Transverse colon (tissue), 4 donors: Measurements from ENCODE around the gene SRSF9. TPM values are rescaled to one million over a fixed set of nuclear protein-coding genes. Genes with fewer than 3 reads are reported as not detected.

ENCODE experiments used
- DNase-seq: peaks from one replicate; pipeline ENCODE4 v3.0.0-alpha.2; 2019
- H3K27ac ChIP-seq, 4 donors: fragments of 200-600 bp; sonication (generic); 2 replicates each; pipeline ENCODE4 v1.5.1; 2016 to 2018; ENCODE audit warnings: inconsistent platforms in 4 of 4
- H3K27me3 ChIP-seq: fragments of 200-600 bp; sonication (generic); 2 replicates; pipeline ENCODE4 v1.5.1; 2017; ENCODE audit warnings: inconsistent platforms
- H3K36me3 ChIP-seq, 4 donors: fragments of 200-600 bp; sonication (generic); 2 replicates each; pipeline ENCODE4 v1.5.1; 2017 to 2019; ENCODE audit warnings: inconsistent platforms in 4 of 4
- H3K4me1 ChIP-seq, 4 donors: fragments of 200-600 bp; sonication (generic); 2 replicates each; pipeline ENCODE4 v1.5.1; 2017 to 2020; ENCODE audit warnings: inconsistent platforms in 4 of 4
- H3K4me3 ChIP-seq, 4 donors: fragments of 200-600 bp; sonication (generic); 1 replicate in 1 of 4; 2 replicates in 3 of 4; pipeline versions ENCODE4 v1.5.1 to v1.6.1; 2017 to 2019; ENCODE audit warnings: inconsistent platforms in 4 of 4
- H3K9me3 ChIP-seq, 2 donors: fragments of 200-600 bp; sonication (generic); 2 replicates each; pipeline ENCODE4 v1.5.1; 2017 to 2019; ENCODE audit warnings: inconsistent platforms in 2 of 2
- CTCF ChIP-seq, 5 experiments: fragments of 200-600 bp in 3 of 5; fragments of 450-650 bp in 2 of 5; sonication (generic) in 3 of 5; IDR thresholded peaks; 1 replicate in 2 of 5; 2 replicates in 3 of 5; pipeline ENCODE4 v1.5.1; 2016 to 2017; ENCODE audit warnings: antibody characterized with exemption in 5 of 5, inconsistent platforms in 3 of 5, mild to moderate bottlenecking in 2 of 5, moderate library complexity in 1 of 5
- EP300 ChIP-seq: sonication (generic); formaldehyde crosslinking; IDR thresholded peaks from one replicate; pipeline ENCODE4 v1.6.1; 2017; ENCODE audit warnings: antibody characterized with exemption, low read depth
- POLR2A ChIP-seq: fragments of 450-650 bp; IDR thresholded peaks from one replicate; pipeline ENCODE4 v1.6.1; 2016; ENCODE audit warnings: antibody characterized with exemption, mild to moderate bottlenecking, moderate library complexity
- POLR2AphosphoS5 ChIP-seq, 3 donors: sonication (generic); formaldehyde crosslinking; IDR thresholded peaks; one replicate each; pipeline ENCODE4 v1.6.1; 2016; ENCODE audit warnings: antibody characterized with exemption in 3 of 3
- WGBS, 2 donors: methylation state at CpG; one replicate each; pipeline ENCODE4 v1.1.5; 2018; ENCODE audit warnings: low coverage in 1 of 2; 5-methylcytosine and 5-hydroxymethylcytosine counted together
- in situ Hi-C, 4 donors: fragments of 200-750 bp; cut with MboI; loops; one replicate each; pipeline versions ENCODE4 v1.15.0 to v1.15.1; 2017; ENCODE audit warnings: low sequenced_read_pairs in 3 of 4, low pct_ligation_motif_present in 1 of 4, low pct_unique_long_range_greater_than_20kb in 1 of 4
- intact Hi-C: fragments of 100-400 bp; cut with DNase I; formaldehyde crosslinking; loops from one replicate; pipeline ENCODE4 v1.15.1; 2023; ENCODE audit warnings: low total_unique reads
- total RNA-seq, 4 donors: library from RNA; depleted of rRNA; stranded (reverse); fragments of >200 nt; gene quantifications; one replicate each; pipeline ENCODE4 v1.1.0, GENCODE V29; 2016

Gene SRSF9
- total RNA-seq, 4 donors from 2014 or later: 33.7 to 93.8 (median 64.5) TPM

- intact Hi-C loops (no loop called here), in situ Hi-C loops (no loop called here)
- Histone ChIP-seq H3K4me1 (no peaks in the 10 kb centered on the region), H3K9me3 (no peaks in the 10 kb centered on the region), H3K36me3 (peaks cover 0 to 39% (median 3%) of the 10 kb centered on the region in 4 donors), H3K27ac (no peak overlapping the region), H3K4me3 (no peak overlapping the region), H3K27me3 (no peaks in the 10 kb centered on the region)
- 86 to 90% methylated on average over 1 to 4 of the region's 4 CpGs for WGBS, 2 donors
- DNase-seq: no peak
- TF ChIP-seq EP300: no peak
- no peak for TF ChIP-seq CTCF (IDR thresholded peaks at IDR 0.05)
- TF ChIP-seq POLR2AphosphoS5 (IDR thresholded peaks at IDR 0.05): no peak
- no peak for TF ChIP-seq POLR2A
Observed at GRCh38 chr12:120504587-120504986, 35.0 kb upstream of the SRSF9 start.

GRCh38 chr12:120500581-120500980 lies 31.0 kb upstream of the SRSF9 start:
- intact Hi-C loops (no loop called here), in situ Hi-C loops (no loop called here)
- no peak for DNase-seq
- H3K9me3 ChIP-seq: no peaks in the 10 kb centered on the region
- 85 to 89% methylated on average over 1 of the region's 1 CpG for WGBS, 2 donors
- H3K36me3 ChIP-seq: peaks cover 0 to 18% (median 3%) of the 10 kb centered on the region in 4 donors
- no peak for TF ChIP-seq CTCF (IDR thresholded peaks at IDR 0.05)
- no peak for TF ChIP-seq EP300
- TF ChIP-seq POLR2A: no peak
- TF ChIP-seq POLR2AphosphoS5 (IDR thresholded peaks at IDR 0.05): no peak
- H3K4me1 ChIP-seq: peaks cover 9 to 18% (median 14%) of the 10 kb centered on the region in 4 donors
- H3K27ac ChIP-seq: no peak overlapping the region
- no peak overlapping the region for H3K4me3 ChIP-seq
- no peaks in the 10 kb centered on the region for H3K27me3 ChIP-seq

- 86 to 92% methylated on average over 2 to 3 of the region's 3 CpGs for WGBS, 2 donors
- Histone ChIP-seq H3K4me1 (peaks cover 14 to 27% (median 19%) of the 10 kb centered on the region in 4 donors), H3K4me3 (no peak overlapping the region), H3K9me3 (no peaks in the 10 kb centered on the region), H3K36me3 (peaks cover 0 to 17% (median 3%) of the 10 kb centered on the region in 4 donors), H3K27ac (no peak overlapping the region), H3K27me3 (no peaks in the 10 kb centered on the region)
- DNase-seq: no peak
- TF ChIP-seq CTCF (IDR thresholded peaks at IDR 0.05) (no peak), POLR2A (no peak), EP300 (no peak), POLR2AphosphoS5 (IDR thresholded peaks at IDR 0.05) (no peak)
- intact Hi-C loops (no loop called here), in situ Hi-C loops (no loop called here)
Observed at GRCh38 chr12:120498870-120499515, 29.4 kb upstream of the SRSF9 start.

- H3K27ac ChIP-seq: peak overlapping the region; percentile 88 to 94 (median 93)
- no peak for TF ChIP-seq POLR2AphosphoS5 (IDR thresholded peaks at IDR 0.05)
- TF ChIP-seq POLR2A: no peak
- no peaks in the 10 kb centered on the region for H3K9me3 ChIP-seq
- intact Hi-C loops: no loop called here
- no peaks in the 10 kb centered on the region for H3K27me3 ChIP-seq
- DNase-seq: no peak
- H3K4me1 ChIP-seq: peaks cover 14 to 27% (median 19%) of the 10 kb centered on the region in 4 donors
- in situ Hi-C loops: no loop called here
- 17 to 25% methylated on average over 6 to 9 of the region's 9 CpGs for WGBS, 2 donors
- peaks cover 0 to 8% (median 3%) of the 10 kb centered on the region in 4 donors for H3K36me3 ChIP-seq
- H3K4me3 ChIP-seq: peak overlapping the region in 3 of 4 donors; percentile 71 to 85 (median 79)
Observed at GRCh38 chr12:120497524-120498150, 28.1 kb upstream of the SRSF9 start.
